Measurements from ENCODE around the gene SAMHD1. TPM values are rescaled to one million over a fixed set of nuclear protein-coding genes. Genes with fewer than 3 reads are reported as not detected.
"Not testable (repeated sequence)": the region's sequence is repeated elsewhere in the genome, so short reads cannot be mapped to it uniquely, and the experiment has no call there.

Gene SAMHD1
- polyA plus RNA-seq (19.7 and 22.2 TPM in 2 replicates), polyA minus RNA-seq (34.6 and 42.4 TPM in 2 replicates)

GRCh38 chr20:36951198-36951978 is at the start of gene SAMHD1:
SAMHD1 (minus strand) TSS chr20:36951708; CDS start chr20:36951643, 65 bp downstream.
- Histone ChIP-seq H3K9me3 (ENCODE audit: low read length) (no peaks in the 10 kb centered on the region), H3K9ac (ENCODE audit: low read length) (peak within 1 kb of the TSS; percentile 77), H3K9me2 (ENCODE audit: insufficient read depth, low read length) (no peaks in the 10 kb centered on the region), H2AFZ (ENCODE audit: low read depth, low read length) (peak within 1 kb of the TSS; percentile 88), H3K27ac (ENCODE audit: low read length) (peak within 1 kb of the TSS; percentile 51), H3K4me2 (ENCODE audit: low read length) (peak within 1 kb of the TSS; percentile 76), H3K36me3 (ENCODE audit: insufficient read depth, low read length) (no peaks in the 10 kb centered on the region), H3K27me3 (ENCODE audit: insufficient read depth, low read depth, low read length) (no peaks in the 10 kb centered on the region), H3K4me3 (ENCODE audit: low read length) (peak within 1 kb of the TSS; percentile 99), H3F3A (ENCODE audit: insufficient read depth, low read length, poor library complexity, severe bottlenecking) (no peaks in the 10 kb centered on the region), H4K20me1 (ENCODE audit: insufficient read depth) (no peaks in the 10 kb centered on the region), H3K79me2 (replicated peaks; ENCODE audit: insufficient read depth, low read length) (no peaks in the 10 kb centered on the region)
- TF ChIP-seq CTCF (IDR thresholded peaks at IDR 0.05; ENCODE audit: poor library complexity, severe bottlenecking) = peak; percentile 32
- TF ChIP-seq EP300 (conservative IDR thresholded peaks at IDR 0.05; ENCODE audit: poor library complexity, severe bottlenecking) = no peak
- no peak for TF ChIP-seq TAF1 (IDR thresholded peaks at IDR 0.05; ENCODE audit: low read depth)
- TF ChIP-seq SMC3 (conservative IDR thresholded peaks at IDR 0.05; ENCODE audit: poor library complexity) = no peak
- peak; percentile 90 for TF ChIP-seq MXI1 (conservative IDR thresholded peaks at IDR 0.05; ENCODE audit: poor library complexity, severe bottlenecking)
- TF ChIP-seq RAD21 (conservative IDR thresholded peaks at IDR 0.05) = peak; percentile 18
- TF ChIP-seq EZH2 (IDR thresholded peaks at IDR 0.05; ENCODE audit: borderline replicate concordance, insufficient read depth, low read length, poor library complexity, severe bottlenecking) = no peak
- TF ChIP-seq REST (IDR thresholded peaks at IDR 0.05; ENCODE audit: borderline replicate concordance) = peak; percentile 47
- TF ChIP-seq POLR2AphosphoS5 (IDR thresholded peaks at IDR 0.05) = peak; percentile 65

- not testable (repeated sequence) for H3K79me2 ChIP-seq (replicated peaks; ENCODE audit: insufficient read depth, low read length); H3K9me3 ChIP-seq (ENCODE audit: low read length); H3K9me2 ChIP-seq (ENCODE audit: insufficient read depth, low read length); H3F3A ChIP-seq (ENCODE audit: insufficient read depth, low read length, poor library complexity, severe bottlenecking); H3K27me3 ChIP-seq (ENCODE audit: insufficient read depth, low read depth, low read length); H3K4me3 ChIP-seq (ENCODE audit: low read length); H3K4me2 ChIP-seq (ENCODE audit: low read length); H4K20me1 ChIP-seq (ENCODE audit: insufficient read depth); H3K27ac ChIP-seq (ENCODE audit: low read length); H2AFZ ChIP-seq (ENCODE audit: low read depth, low read length); H3K9ac ChIP-seq (ENCODE audit: low read length); H3K36me3 ChIP-seq (ENCODE audit: insufficient read depth, low read length)
Observed at GRCh38 chr20:37000171-37000570, 48.7 kb upstream of the SAMHD1 start.
